ENCODE measurements around the gene ZDHHC3. TPM values are rescaled to one million over a fixed set of nuclear protein-coding genes. Genes with fewer than 3 reads are reported as not detected.

ZDHHC3 gene
- total and polyA plus RNA-seq, 2 donors (not counting 1 experiment from before 2014, with no cell fraction given): 37.2 to 52.6 TPM

- Histone ChIP-seq H3K4me3 (ENCODE audit: control extremely low read depth in 1 of 5, extremely low read depth in 1 of 5, insufficient read depth in 1 of 5, low read depth in 2 of 5, low read length in 4 of 5) (no peak overlapping the region), H3K27ac (ENCODE audit: low read length in 2 of 2) (peak overlapping the region in 1 of 2 donors; percentile 59), H3K4me2 (replicated peaks; ENCODE audit: low read depth, low read length, poor library complexity, severe bottlenecking) (peak overlapping the region; percentile 47), H4K20me1 (ENCODE audit: control insufficient read depth, insufficient read depth, low read length, poor library complexity, severe bottlenecking) (peaks cover 42% of the 10 kb centered on the region), H3K9me3 (ENCODE audit: control extremely low read depth in 1 of 3, control insufficient read depth in 2 of 3, insufficient read depth in 1 of 3, low read length in 2 of 3) (no peaks in the 10 kb centered on the region), H3K36me3 (replicated peaks in 1 of 2; ENCODE audit: control extremely low read depth in 1 of 2, control insufficient read depth in 1 of 2, extremely low read depth in 1 of 2, insufficient read depth in 2 of 2, low read length in 1 of 2) (peaks cover 0 to 6% of the 10 kb centered on the region in 2 experiments), H2AFZ (ENCODE audit: insufficient read depth, low read depth, low read length, poor library complexity, severe bottlenecking) (no peak overlapping the region), H3K9ac (ENCODE audit: low read length) (no peak overlapping the region), H3K79me2 (ENCODE audit: control insufficient read depth, insufficient read depth, low read length) (peaks cover 90% of the 10 kb centered on the region), H3K27me3 (replicated peaks in 1 of 4; ENCODE audit: control extremely low read depth in 1 of 4, control insufficient read depth in 3 of 4, insufficient read depth in 4 of 4, low read length in 3 of 4) (no peaks in the 10 kb centered on the region), H3K4me1 (ENCODE audit: control insufficient read depth in 2 of 2, insufficient read depth in 2 of 2, low read length in 2 of 2) (peaks cover 43 to 45% of the 10 kb centered on the region in 2 donors)
- Mint-ChIP-seq H3K4me3 (no peak overlapping the region), H3K4me1 (peaks cover 61% of the 10 kb centered on the region), H3K9me3 (ENCODE audit: insufficient read depth) (no peaks in the 10 kb centered on the region), H3K27me3 (no peaks in the 10 kb centered on the region), H3K27ac (no peak overlapping the region)
- DNase-seq (no peak), ATAC-seq (ENCODE audit: low read depth) (no peak)
- POLR2A ChIA-PET: no interaction called here
- TF ChIP-seq CTCF (IDR thresholded peaks at IDR 0.05): no peak
- no peak for TF ChIP-seq EZH2 (IDR thresholded peaks at IDR 0.05; ENCODE audit: borderline replicate concordance, insufficient read depth, low read depth, low read length, poor library complexity, severe bottlenecking)
- intact Hi-C loops (cut with micrococcal nuclease): no loop called here
- CTCF ChIA-PET: no interaction called here
- no CpG with 5 or more reads among the region's 1 CpG for WGBS (ENCODE audit: insufficient coverage)
These were observed 5.2 kb upstream of the ZDHHC3 start for GRCh38 chr3:44981220-44981619.

GRCh38 chr3:44974416-44974815, 1.6 kb downstream of the ZDHHC3 start:
- Histone ChIP-seq H3K36me3 (replicated peaks in 1 of 2; ENCODE audit: control extremely low read depth in 1 of 2, control insufficient read depth in 1 of 2, extremely low read depth in 1 of 2, insufficient read depth in 2 of 2, low read length in 1 of 2) (no peaks in the 10 kb centered on the region), H3K79me2 (ENCODE audit: control insufficient read depth, insufficient read depth, low read length) (peaks cover 76% of the 10 kb centered on the region), H3K27ac (ENCODE audit: low read length in 2 of 2) (no peak overlapping the region), H3K9me3 (ENCODE audit: control extremely low read depth in 1 of 3, control insufficient read depth in 2 of 3, insufficient read depth in 1 of 3, low read length in 2 of 3) (no peaks in the 10 kb centered on the region), H3K27me3 (replicated peaks in 1 of 4; ENCODE audit: control extremely low read depth in 1 of 4, control insufficient read depth in 3 of 4, insufficient read depth in 4 of 4, low read length in 3 of 4) (no peaks in the 10 kb centered on the region), H3K4me3 (ENCODE audit: control extremely low read depth in 1 of 5, extremely low read depth in 1 of 5, insufficient read depth in 1 of 5, low read depth in 2 of 5, low read length in 4 of 5) (no peak overlapping the region), H4K20me1 (ENCODE audit: control insufficient read depth, insufficient read depth, low read length, poor library complexity, severe bottlenecking) (no peaks in the 10 kb centered on the region), H2AFZ (ENCODE audit: insufficient read depth, low read depth, low read length, poor library complexity, severe bottlenecking) (no peak overlapping the region), H3K9ac (ENCODE audit: low read length) (no peak overlapping the region), H3K4me1 (ENCODE audit: control insufficient read depth in 2 of 2, insufficient read depth in 2 of 2, low read length in 2 of 2) (peaks cover 27 to 33% of the 10 kb centered on the region in 2 donors), H3K4me2 (replicated peaks; ENCODE audit: low read depth, low read length, poor library complexity, severe bottlenecking) (peak overlapping the region; percentile 95)
- ChIA-PET CTCF (interaction anchor here (0.9 to 1.0 kb wide), 2 partner anchors 13 to 20 kb away, joined by 3 read pairs; no protein-coding TSS in a partner anchor), POLR2A (no interaction called here)
- ATAC-seq (ENCODE audit: low read depth) (no peak), DNase-seq (no peak)
- no peak for TF ChIP-seq CTCF (IDR thresholded peaks at IDR 0.05)
- no peak for TF ChIP-seq EZH2 (IDR thresholded peaks at IDR 0.05; ENCODE audit: borderline replicate concordance, insufficient read depth, low read depth, low read length, poor library complexity, severe bottlenecking)
- H3K27me3 Mint-ChIP-seq: no peaks in the 10 kb centered on the region
- no peaks in the 10 kb centered on the region for H3K9me3 Mint-ChIP-seq (ENCODE audit: insufficient read depth)
- intact Hi-C loops (cut with micrococcal nuclease): no loop called here
- WGBS (ENCODE audit: insufficient coverage): 89% methylated on average over 3 of the region's 4 CpGs
- H3K4me3 Mint-ChIP-seq: peak overlapping the region; percentile 93
- peaks cover 50% of the 10 kb centered on the region for H3K4me1 Mint-ChIP-seq
- peak overlapping the region; percentile 89 for H3K27ac Mint-ChIP-seq
